GM12878 (cell line): ENCODE results near the gene ROR2. TPM values are rescaled to one million over a fixed set of nuclear protein-coding genes. Genes with fewer than 3 reads are reported as not detected.

Experiments used
- BACH1 ChIP-seq: fragments of 450-650 bp; IDR thresholded peaks from 2 replicates; pipeline ENCODE4 v1.6.1; 2017; ENCODE audit warnings: mild to moderate bottlenecking, borderline replicate concordance
- BMI1 ChIP-seq: fragments of 450-650 bp; IDR thresholded peaks from 2 replicates; pipeline ENCODE4 v1.6.1; 2016; ENCODE audit warnings: mild to moderate bottlenecking, moderate library complexity, borderline replicate concordance
- CBX5 ChIP-seq: sonication (generic); IDR thresholded peaks from 2 replicates; pipeline ENCODE4 v1.6.1; 2016; ENCODE audit warnings: low read depth, moderate library complexity, mild to moderate bottlenecking, inconsistent platforms
- CREM ChIP-seq: IDR thresholded peaks from 2 replicates; pipeline ENCODE4 v1.6.1; 2014; ENCODE audit warnings: antibody characterized with exemption, low read depth
- E2F4 ChIP-seq: IDR thresholded peaks from 2 replicates; pipeline ENCODE4 v1.6.1; 2012; ENCODE audit warnings: low read depth, low read length, improper control_type of control experiment
- EP300 ChIP-seq, 2 experiments: fragments of 150-350 bp in 1 of 2; IDR thresholded peaks; 2 replicates each; pipeline ENCODE4 v1.6.1; 2011 to 2012; ENCODE audit warnings: low read depth in 2 of 2, low read length in 2 of 2, borderline replicate concordance in 1 of 2, improper control_type of control experiment in 1 of 2, inconsistent platforms in 1 of 2; ENCODE audit not compliant: control insufficient read depth in 1 of 2
- GATAD2B ChIP-seq: fragments of 450-650 bp; conservative IDR thresholded peaks from 2 replicates; pipeline ENCODE4 v1.6.1; 2017; ENCODE audit warnings: low read depth, mild to moderate bottlenecking, moderate library complexity
- HDAC6 ChIP-seq: fragments of 200-600 bp; sonication (generic); IDR thresholded peaks from one replicate; pipeline ENCODE4 v1.8.0; 2017; ENCODE audit warnings: antibody characterized with exemption; ENCODE audit not compliant: unreplicated experiment
- LARP7 ChIP-seq: fragments of 450-650 bp; IDR thresholded peaks from 2 replicates; pipeline ENCODE4 v1.6.1; 2017; ENCODE audit warnings: mild to moderate bottlenecking
- NBN ChIP-seq: fragments of 450-650 bp; IDR thresholded peaks from 2 replicates; pipeline ENCODE4 v1.6.1; 2016
- NR2C2 ChIP-seq: IDR thresholded peaks from 2 replicates; pipeline ENCODE4 v1.6.1; 2011; ENCODE audit warnings: borderline replicate concordance, low read depth; ENCODE audit not compliant: control insufficient read depth, insufficient read length
- NRF1 ChIP-seq: conservative IDR thresholded peaks from 2 replicates; pipeline ENCODE4 v1.6.1; 2011; ENCODE audit warnings: mild to moderate bottlenecking, low read depth, low read length, improper control_type of control experiment
- PAX5 ChIP-seq: IDR thresholded peaks from 2 replicates; pipeline ENCODE4 v1.6.1; 2011; ENCODE audit warnings: low read depth, low read length, borderline replicate concordance
- POLR2A ChIP-seq: IDR thresholded peaks from 2 replicates; pipeline ENCODE4 v1.6.1; 2011; ENCODE audit warnings: low read depth, mild to moderate bottlenecking, low read length
- RELB ChIP-seq: fragments of 450-650 bp; IDR thresholded peaks from 2 replicates; pipeline ENCODE4 v1.6.1; 2017; ENCODE audit warnings: low read depth, mild to moderate bottlenecking, moderate library complexity
- RFX5 ChIP-seq: IDR thresholded peaks from 2 replicates; pipeline ENCODE4 v1.6.1; 2011; ENCODE audit warnings: low read depth, low read length, improper control_type of control experiment
- SREBF2 ChIP-seq: IDR thresholded peaks from 2 replicates; pipeline ENCODE4 v1.6.1; 2012; ENCODE audit warnings: mild to moderate bottlenecking, low read length
- TARDBP ChIP-seq: IDR thresholded peaks from 2 replicates; pipeline ENCODE4 v1.6.1; 2016; ENCODE audit warnings: borderline replicate concordance
- TBL1XR1 ChIP-seq: IDR thresholded peaks from 2 replicates; pipeline ENCODE4 v1.6.1; 2012; ENCODE audit warnings: low read depth, low read length, improper control_type of control experiment
- USF1 ChIP-seq: IDR thresholded peaks from 2 replicates; pipeline ENCODE4 v1.6.1; 2011; ENCODE audit warnings: borderline replicate concordance, low read depth, mild to moderate bottlenecking, moderate library complexity, mixed read lengths, low read length; ENCODE audit not compliant: insufficient read depth; ENCODE audit errors: extremely low read length
- YY1 ChIP-seq: IDR thresholded peaks from 2 replicates; pipeline ENCODE4 v1.6.1; 2011; ENCODE audit warnings: low read depth, mild to moderate bottlenecking, low read length
- ZNF217 ChIP-seq: fragments of 450-650 bp; IDR thresholded peaks from 2 replicates; pipeline ENCODE4 v1.6.1; 2017; ENCODE audit warnings: antibody characterized with exemption, mild to moderate bottlenecking
- ZSCAN29 ChIP-seq: fragments of 450-650 bp; IDR thresholded peaks from 2 replicates; pipeline ENCODE4 v1.6.1; 2017; ENCODE audit warnings: mild to moderate bottlenecking, moderate library complexity
- polyA plus RNA-seq, 11 experiments: library from polyadenylated mRNA; depleted of rRNA in 4 of 11; unstranded in 6 of 11; stranded (reverse) in 5 of 11; fragments of >200 nt; fragmentation: Nextera tagmentation in 4 of 11; fragmentation: Illumina TruSeq in 1 of 11; extraction: Ambion mirVana in 4 of 11; extraction: Trizol in 1 of 11; gene quantifications; 1 replicate in 1 of 11; 2 replicates in 10 of 11; pipeline versions ENCODE4 v1.2.1 to v1.2.3, GENCODE V29; 2011 to 2016; ENCODE audit warnings: inconsistent platforms in 2 of 11, missing spikeins in 2 of 11, low read depth in 1 of 11
- total RNA-seq, 4 experiments: library from RNA; depleted of rRNA in 3 of 4; stranded (reverse); fragments of >200 nt in 3 of 4; fragmentation: Illumina TruSeq in 1 of 4; extraction: Trizol in 1 of 4; gene quantifications; 2 replicates each; pipeline versions ENCODE4 v1.2.1 to v1.2.3, GENCODE V29; 2013 to 2021
- TF ChIP-seq, protein P1 (sequence below): fragments of 450-650 bp; IDR thresholded peaks from 2 replicates; pipeline ENCODE4 v1.6.1; 2017; ENCODE audit warnings: borderline replicate concordance

Gene ROR2
- total and polyA plus RNA-seq, 10 of the 15 experiments (the other 5 are each of a cell fraction or from before 2014, with no cell fraction given) = 0.03 to 0.05 TPM; not detected in 8

- TF ChIP-seq E2F4 = no peak
- TF ChIP-seq ZSCAN29 = no peak
- TF ChIP-seq PAX5 = peak; percentile 96
- TF ChIP-seq HDAC6 = no peak
- TF ChIP-seq NBN = peak; percentile 67; the same call in 1 of the 2 replicates
- no peak for TF ChIP-seq NRF1
- TF ChIP-seq CREM = peak; percentile 86
- no peak for TF ChIP-seq ZNF217
- TF ChIP-seq BACH1 = peak; percentile 40; the same call in 1 of the 2 replicates
- peak; percentile 61; the same call in 1 of the 2 replicates for TF ChIP-seq YY1
- peak; percentile 60; the same call in 1 of the 2 replicates for TF ChIP-seq RELB
- 0 out of 2 replicates have a peak, but pooled peaks have one; percentile 24 for TF ChIP-seq GATAD2B
- TF ChIP-seq CBX5 = peak; percentile 57; the same call in 1 of the 2 replicates
- TF ChIP-seq LARP7 = no peak
- TF ChIP-seq USF1 = no peak
- 0 out of 2 replicates have a peak, but pooled peaks have one; percentile 35 for TF ChIP-seq TBL1XR1
- TF ChIP-seq, protein P1, sequence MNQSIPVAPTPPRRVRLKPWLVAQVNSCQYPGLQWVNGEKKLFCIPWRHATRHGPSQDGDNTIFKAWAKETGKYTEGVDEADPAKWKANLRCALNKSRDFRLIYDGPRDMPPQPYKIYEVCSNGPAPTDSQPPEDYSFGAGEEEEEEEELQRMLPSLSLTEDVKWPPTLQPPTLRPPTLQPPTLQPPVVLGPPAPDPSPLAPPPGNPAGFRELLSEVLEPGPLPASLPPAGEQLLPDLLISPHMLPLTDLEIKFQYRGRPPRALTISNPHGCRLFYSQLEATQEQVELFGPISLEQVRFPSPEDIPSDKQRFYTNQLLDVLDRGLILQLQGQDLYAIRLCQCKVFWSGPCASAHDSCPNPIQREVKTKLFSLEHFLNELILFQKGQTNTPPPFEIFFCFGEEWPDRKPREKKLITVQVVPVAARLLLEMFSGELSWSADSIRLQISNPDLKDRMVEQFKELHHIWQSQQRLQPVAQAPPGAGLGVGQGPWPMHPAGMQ = no peak
- TF ChIP-seq POLR2A = peak; percentile 56
- TF ChIP-seq NR2C2 = no peak
- TF ChIP-seq TARDBP = no peak
- peak; percentile 40; the same call in 1 of the 2 replicates for TF ChIP-seq BMI1
- no peak for TF ChIP-seq SREBF2
- TF ChIP-seq RFX5 = no peak
- peak; percentile 93 to 98 for TF ChIP-seq EP300 (IDR thresholded peaks at IDR 0.05; ENCODE audit: borderline replicate concordance in 1 of 2, control insufficient read depth in 1 of 2, low read depth in 2 of 2, low read length in 2 of 2)
These were observed 238.1 kb downstream of the ROR2 start (continued) for GRCh38 chr9:91711755-91712601.
